Liver (tissue), 9 donors: ENCODE data around the gene DYRK1A. TPM values are rescaled to one million over a fixed set of nuclear protein-coding genes. Genes with fewer than 3 reads are reported as not detected.
"Not testable (repeated sequence)": the region's sequence is repeated elsewhere in the genome, so short reads cannot be mapped to it uniquely, and the experiment has no call there.

Experiments
- DNase-seq: peaks from one replicate; pipeline ENCODE4 v3.0.0-alpha.2; 2017; ENCODE audit warnings: low spot score
- H3K27ac ChIP-seq, 2 donors: one replicate each; pipeline ENCODE4 v1.7.0; 2013; ENCODE audit warnings: inconsistent platforms in 2 of 2, low read length in 2 of 2, control low read depth in 1 of 2, low read depth in 1 of 2, mild to moderate bottlenecking in 1 of 2
- H3K27me3 ChIP-seq, 4 donors: one replicate each; pipeline versions ENCODE4 v1.6.1 to v1.7.0; 2013; ENCODE audit warnings: low read length in 3 of 4, inconsistent platforms in 1 of 4, mild to moderate bottlenecking in 1 of 4, moderate library complexity in 1 of 4; ENCODE audit not compliant: control insufficient read depth in 4 of 4, insufficient read depth in 4 of 4
- H3K36me3 ChIP-seq, 4 donors: one replicate each; pipeline versions ENCODE4 v1.6.1 to v1.7.0; 2013; ENCODE audit warnings: low read length in 3 of 4, mild to moderate bottlenecking in 3 of 4, low read depth in 1 of 4, moderate library complexity in 1 of 4; ENCODE audit not compliant: control insufficient read depth in 4 of 4, insufficient read depth in 3 of 4
- H3K4me1 ChIP-seq, 4 donors: one replicate each; pipeline versions ENCODE4 v1.6.1 to v1.7.0; 2013; ENCODE audit warnings: low read length in 3 of 4, mild to moderate bottlenecking in 3 of 4, moderate library complexity in 1 of 4; ENCODE audit not compliant: control insufficient read depth in 4 of 4, insufficient read depth in 4 of 4
- H3K4me3 ChIP-seq, 3 donors: one replicate each; pipeline versions ENCODE4 v1.6.1 to v1.7.0; 2013; ENCODE audit warnings: low read length in 3 of 3, control low read depth in 1 of 3, low read depth in 1 of 3, mild to moderate bottlenecking in 1 of 3
- H3K9ac ChIP-seq, 2 donors: one replicate each; pipeline ENCODE4 v1.7.0; 2013; ENCODE audit warnings: low read length in 2 of 2, mild to moderate bottlenecking in 2 of 2, moderate library complexity in 2 of 2, control low read depth in 1 of 2, low read depth in 1 of 2
- H3K9me3 ChIP-seq, 4 donors: one replicate each; pipeline versions ENCODE4 v1.6.1 to v1.7.0; 2013; ENCODE audit warnings: low read length in 3 of 4; ENCODE audit not compliant: control insufficient read depth in 4 of 4
- ATF3 ChIP-seq: IDR thresholded peaks from 2 replicates; pipeline ENCODE4 v1.6.1; 2016; ENCODE audit warnings: antibody characterized with exemption
- CTCF ChIP-seq: fragments of 150-350 bp; IDR thresholded peaks from 2 replicates; pipeline ENCODE4 v1.5.1; 2017; ENCODE audit warnings: improper control_type of control experiment, low read depth, low read length; ENCODE audit not compliant: missing input control
- FOXA1 ChIP-seq: IDR thresholded peaks from 2 replicates; pipeline ENCODE4 v1.6.1; 2016; ENCODE audit warnings: antibody characterized with exemption
- FOXA2 ChIP-seq: IDR thresholded peaks from 2 replicates; pipeline ENCODE4 v1.6.1; 2016; ENCODE audit warnings: antibody characterized with exemption
- GABPA ChIP-seq, 2 donors: IDR thresholded peaks in 1 of 2; conservative IDR thresholded peaks in 1 of 2; 2 replicates each; pipeline ENCODE4 v1.6.1; 2016; ENCODE audit warnings: antibody characterized with exemption in 2 of 2, mild to moderate bottlenecking in 1 of 2, moderate library complexity in 1 of 2
- JUND ChIP-seq, 2 donors: IDR thresholded peaks; 2 replicates each; pipeline ENCODE4 v1.6.1; 2016; ENCODE audit warnings: antibody characterized with exemption in 2 of 2
- MAX ChIP-seq: IDR thresholded peaks from 2 replicates; pipeline ENCODE4 v1.6.1; 2016; ENCODE audit warnings: antibody characterized with exemption
- NR2F2 ChIP-seq: IDR thresholded peaks from 2 replicates; pipeline ENCODE4 v1.6.1; 2016; ENCODE audit warnings: antibody characterized with exemption
- RAD21 ChIP-seq, 2 donors: IDR thresholded peaks; 2 replicates each; pipeline ENCODE4 v1.6.1; 2016; ENCODE audit warnings: antibody characterized with exemption in 2 of 2, mild to moderate bottlenecking in 2 of 2
- REST ChIP-seq: IDR thresholded peaks from 2 replicates; pipeline ENCODE4 v1.6.1; 2016; ENCODE audit warnings: antibody characterized with exemption, mild to moderate bottlenecking
- RXRA ChIP-seq, 2 donors: IDR thresholded peaks; 2 replicates each; pipeline ENCODE4 v1.6.1; 2017 to 2018; ENCODE audit warnings: antibody characterized with exemption in 2 of 2, mild to moderate bottlenecking in 1 of 2
- SP1 ChIP-seq: IDR thresholded peaks from 2 replicates; pipeline ENCODE4 v1.6.1; 2018; ENCODE audit warnings: antibody characterized with exemption, mild to moderate bottlenecking
- TAF1 ChIP-seq: conservative IDR thresholded peaks from 2 replicates; pipeline ENCODE4 v1.6.1; 2016; ENCODE audit warnings: antibody characterized with exemption, mild to moderate bottlenecking
- WGBS: extraction: QIAGEN DNeasy Blood & Tissue Kit; methylation state at CpG from one replicate; pipeline ENCODE4 v1.1.7; 2013; 5-methylcytosine and 5-hydroxymethylcytosine counted together
- polyA plus RNA-seq, 2 donors: library from polyadenylated mRNA; stranded (reverse) in 1 of 2; unstranded in 1 of 2; fragments of 200-250 nt in 1 of 2; fragments of >200 nt in 1 of 2; fragmentation: Nextera tagmentation in 1 of 2; extraction: Ambion mirVana in 1 of 2; gene quantifications; one replicate each; pipeline versions ENCODE4 v1.2.1 to v1.2.3, GENCODE V29; 2013 to 2015
- total RNA-seq, 2 donors: library from RNA; depleted of rRNA; stranded (reverse); fragments of >200 nt; gene quantifications; one replicate each; pipeline ENCODE4 v1.2.3, GENCODE V29; 2014
- donor health status: healthy.
- donor health status: healthy.
- donor health status: healthy.
- donor health status: healthy.
- donor health status: healthy.

DYRK1A gene
- total and polyA plus RNA-seq, 4 donors: 5.1 to 58.3 (median 22.9) TPM

- no peak overlapping the region for H3K9ac ChIP-seq
- no peaks in the 10 kb centered on the region for H3K36me3 ChIP-seq
- H3K27me3 ChIP-seq: peaks cover 0 to 5% (median 0%) of the 10 kb centered on the region in 4 donors
- no peak overlapping the region for H3K27ac ChIP-seq
- TF ChIP-seq RXRA (IDR thresholded peaks at IDR 0.05): no peak
- no peak for TF ChIP-seq ATF3
- TF ChIP-seq SP1: no peak
- TF ChIP-seq NR2F2: no peak
- no peak for TF ChIP-seq GABPA (IDR thresholded peaks at IDR 0.05 in 1 of 2, conservative IDR thresholded peaks at IDR 0.05 in 1 of 2)
- no peak for TF ChIP-seq FOXA2
- TF ChIP-seq JUND (IDR thresholded peaks at IDR 0.05): no peak
- no peak for TF ChIP-seq MAX
- TF ChIP-seq TAF1: no peak
- H3K9me3 ChIP-seq: peaks cover 0 to 4% (median under 1%) of the 10 kb centered on the region in 4 donors
- no peak overlapping the region for H3K4me3 ChIP-seq
- no peaks in the 10 kb centered on the region for H3K4me1 ChIP-seq
- WGBS: 89% methylated on average over 5 of the region's 5 CpGs
- no peak for DNase-seq
Observed at GRCh38 chr21:37538971-37539590, 172.5 kb downstream of the DYRK1A start.

- 90% methylated on average over 2 of the region's 2 CpGs for WGBS
- H3K36me3 ChIP-seq, DNase-seq, H3K9ac ChIP-seq, H3K9me3 ChIP-seq, H3K4me1 ChIP-seq, H3K4me3 ChIP-seq, H3K27ac ChIP-seq, H3K27me3 ChIP-seq: not testable (repeated sequence)
Observed at GRCh38 chr21:37541128-37541527, 174.6 kb downstream of the DYRK1A start.

- Histone ChIP-seq H3K27me3 (no peaks in the 10 kb centered on the region), H3K27ac (no peak overlapping the region)
- WGBS: 91% methylated on average over 1 of the region's 1 CpG
Observed at GRCh38 chr21:37542512-37542911, 175.9 kb downstream of the DYRK1A start.

More at GRCh38 chr21:37542512-37542911, 175.9 kb downstream of the DYRK1A start:
- no peak for DNase-seq
- no peaks in the 10 kb centered on the region for H3K4me1 ChIP-seq
- H3K9ac ChIP-seq: no peak overlapping the region
- TF ChIP-seq FOXA1 (no peak), RXRA (IDR thresholded peaks at IDR 0.05) (no peak), RAD21 (IDR thresholded peaks at IDR 0.05) (no peak), CTCF (no peak), REST (no peak), FOXA2 (no peak)
- H3K36me3 ChIP-seq: no peaks in the 10 kb centered on the region
- no peak overlapping the region for H3K4me3 ChIP-seq
- H3K9me3 ChIP-seq: peaks cover 0 to 4% (median 0%) of the 10 kb centered on the region in 4 donors
